GM12878 (cell line): ENCODE data around the gene GSC2. TPM values are rescaled to one million over a fixed set of nuclear protein-coding genes. Genes with fewer than 3 reads are reported as not detected.

Experiments used
- ATAC-seq: fragments of 200-7000 bp; cut with Tn5 transposase; 3 replicates; pipeline ENCODE4 v1.9.1; 2020; ENCODE audit warnings: mild to moderate bottlenecking, moderate library complexity
- BruUV-seq: library from RNA; stranded (reverse); fragments of 400-500 nt; replicated peaks from 2 replicates; lab custom pipeline; 2021; lab: Mats Ljungman, UMichigan
- CTCF ChIA-PET: fragments of 300-600 bp; sonication (Branson Sonifier 250); formaldehyde crosslinking; extraction: SDS; loops from one replicate; lab custom pipeline; 2021; ENCODE audit warnings: inconsistent platforms; lab: Yijun Ruan, JAX
- POLR2A ChIA-PET: fragments of 350-600 bp; formaldehyde crosslinking; extraction: SDS; loops from one replicate; lab custom pipeline; 2021; ENCODE audit warnings: inconsistent platforms; lab: Charles Lee
- RAD21 ChIA-PET: fragments of 300-600 bp; sonication (Branson Sonifier 250); formaldehyde crosslinking; loops from one replicate; lab custom pipeline; 2023; ENCODE audit warnings: antibody characterized with exemption; ENCODE audit not compliant: unreplicated experiment; lab: Charles Lee
- SMC1A ChIA-PET: fragments of 300-600 bp; sonication (Branson Sonifier 250); formaldehyde crosslinking; loops from one replicate; lab custom pipeline; 2023; ENCODE audit not compliant: unreplicated experiment, uncharacterized antibody; lab: Charles Lee
- DNase-seq: peaks from one replicate; pipeline ENCODE4 v3.0.0-alpha.2; 2011; ENCODE audit warnings: low read depth, low spot score
- FAIRE-seq: peaks from 3 replicates; lab custom pipeline; 2011; peaks lifted over from hg19 to GRCh38; lab: Jason Lieb, UNC
- H2AFZ ChIP-seq: 2 replicates; pipeline ENCODE4 v1.6.0; 2011; ENCODE audit warnings: low read depth, low read length, control low read depth; ENCODE audit not compliant: control insufficient read depth
- H3K27ac ChIP-seq: 2 replicates; pipeline ENCODE4 v1.5.1; 2011; ENCODE audit warnings: control low read depth; ENCODE audit not compliant: control insufficient read depth, insufficient read depth
- H3K27me3 ChIP-seq, 2 experiments: replicated peaks in 1 of 2; 2 replicates each; pipeline versions ENCODE4 v1.6.0 to v1.6.1; 2011; ENCODE audit warnings: low read length in 1 of 2; ENCODE audit not compliant: control insufficient read depth in 2 of 2, insufficient read depth in 2 of 2
- H3K36me3 ChIP-seq, 2 experiments: 2 replicates each; pipeline ENCODE4 v1.5.1; 2011; ENCODE audit warnings: low read length in 1 of 2; ENCODE audit not compliant: control insufficient read depth in 2 of 2, insufficient read depth in 2 of 2
- H3K4me1 ChIP-seq: 2 replicates; pipeline ENCODE4 v1.6.1; 2011; ENCODE audit warnings: mild to moderate bottlenecking, low read length, moderate library complexity, mixed read lengths; ENCODE audit not compliant: control insufficient read depth, insufficient read depth
- H3K4me2 ChIP-seq: 2 replicates; pipeline ENCODE4 v1.6.0; 2011; ENCODE audit warnings: control low read depth; ENCODE audit not compliant: control insufficient read depth, insufficient read depth
- H3K4me3 ChIP-seq: fragments of 200-600 bp; sonication (generic); 2 replicates; pipeline ENCODE4 v1.5.1; 2016
- H3K79me2 ChIP-seq: 2 replicates; pipeline ENCODE4 v1.6.0; 2011; ENCODE audit warnings: low read length; ENCODE audit not compliant: control insufficient read depth, insufficient read depth
- H3K9ac ChIP-seq: 2 replicates; pipeline ENCODE4 v1.8.0; 2011; ENCODE audit warnings: low read length, control low read depth, mixed read lengths; ENCODE audit not compliant: control insufficient read depth, insufficient read depth
- H3K9me3 ChIP-seq: replicated peaks from 3 replicates; pipeline ENCODE4 v1.5.1; 2011; ENCODE audit warnings: mild to moderate bottlenecking, low read length; ENCODE audit not compliant: control insufficient read depth, insufficient read depth
- H4K20me1 ChIP-seq: 2 replicates; pipeline ENCODE4 v1.6.0; 2011; ENCODE audit not compliant: control insufficient read depth, insufficient read depth
- BACH1 ChIP-seq: fragments of 450-650 bp; IDR thresholded peaks from 2 replicates; pipeline ENCODE4 v1.6.1; 2017; ENCODE audit warnings: mild to moderate bottlenecking, borderline replicate concordance
- BCL11A ChIP-seq: IDR thresholded peaks from 2 replicates; pipeline ENCODE4 v1.6.1; 2011; ENCODE audit warnings: low read depth, low read length
- BHLHE40 ChIP-seq, 2 experiments: fragments of 450-650 bp in 1 of 2; IDR thresholded peaks; 2 replicates each; pipeline ENCODE4 v1.6.1; 2011 to 2017; ENCODE audit warnings: low read depth in 2 of 2, borderline replicate concordance in 1 of 2, improper control_type of control experiment in 1 of 2, low read length in 1 of 2, mild to moderate bottlenecking in 1 of 2
- CHD4 ChIP-seq: fragments of 200-600 bp; sonication (generic); IDR thresholded peaks from 2 replicates; pipeline ENCODE4 v1.6.1; 2016; ENCODE audit warnings: mild to moderate bottlenecking
- EED ChIP-seq: sonication (generic); IDR thresholded peaks from 2 replicates; pipeline ENCODE4 v1.6.1; 2016; ENCODE audit warnings: antibody characterized with exemption, low read depth
- ETV6 ChIP-seq, 2 experiments: fragments of 450-650 bp in 1 of 2; IDR thresholded peaks in 1 of 2; conservative IDR thresholded peaks in 1 of 2; 2 replicates each; pipeline ENCODE4 v1.6.1; 2014; ENCODE audit warnings: antibody characterized with exemption in 1 of 2, borderline replicate concordance in 1 of 2, low read depth in 1 of 2, mild to moderate bottlenecking in 1 of 2, moderate library complexity in 1 of 2
- HCFC1 ChIP-seq: fragments of 150-350 bp; IDR thresholded peaks from 2 replicates; pipeline ENCODE4 v1.6.1; 2014; ENCODE audit warnings: low read length
- IKZF1 ChIP-seq: fragments of 450-650 bp; conservative IDR thresholded peaks from 2 replicates; pipeline ENCODE4 v1.6.1; 2017; ENCODE audit warnings: antibody characterized with exemption, mild to moderate bottlenecking
- MXI1 ChIP-seq: fragments of 150-350 bp; IDR thresholded peaks from 2 replicates; pipeline ENCODE4 v1.6.1; 2011; ENCODE audit warnings: low read depth, mild to moderate bottlenecking, inconsistent platforms, low read length, improper control_type of control experiment
- NR2C2 ChIP-seq: IDR thresholded peaks from 2 replicates; pipeline ENCODE4 v1.6.1; 2011; ENCODE audit warnings: borderline replicate concordance, low read depth; ENCODE audit not compliant: control insufficient read depth, insufficient read length
- NR2F1 ChIP-seq: fragments of 450-650 bp; conservative IDR thresholded peaks from 2 replicates; pipeline ENCODE4 v1.6.1; 2017; ENCODE audit warnings: mild to moderate bottlenecking
- RAD51 ChIP-seq: fragments of 450-650 bp; IDR thresholded peaks from 2 replicates; pipeline ENCODE4 v1.6.1; 2016; ENCODE audit warnings: moderate library complexity, mild to moderate bottlenecking, inconsistent platforms
- RFX5 ChIP-seq: IDR thresholded peaks from 2 replicates; pipeline ENCODE4 v1.6.1; 2011; ENCODE audit warnings: low read depth, low read length, improper control_type of control experiment
- SREBF2 ChIP-seq: IDR thresholded peaks from 2 replicates; pipeline ENCODE4 v1.6.1; 2012; ENCODE audit warnings: mild to moderate bottlenecking, low read length
- ZBED1 ChIP-seq: IDR thresholded peaks from 2 replicates; pipeline ENCODE4 v1.6.1; 2016; ENCODE audit warnings: borderline replicate concordance
- ZBTB33 ChIP-seq: fragments of 450-650 bp; IDR thresholded peaks from 2 replicates; pipeline ENCODE4 v1.6.1; 2017; ENCODE audit warnings: mild to moderate bottlenecking
- ZNF217 ChIP-seq: fragments of 450-650 bp; IDR thresholded peaks from 2 replicates; pipeline ENCODE4 v1.6.1; 2017; ENCODE audit warnings: antibody characterized with exemption, mild to moderate bottlenecking
- ZNF622 ChIP-seq: fragments of 450-650 bp; IDR thresholded peaks from 2 replicates; pipeline ENCODE4 v1.6.1; 2017; ENCODE audit warnings: mild to moderate bottlenecking, inconsistent platforms
- WGBS: methylation state at CpG from one replicate; pipeline ENCODE4 v1.1.6; 2016; ENCODE audit warnings: low lambda C conversion rate; ENCODE audit not compliant: insufficient replicate concordance, insufficient coverage; ENCODE audit errors: missing lambda C conversion rate; 5-methylcytosine and 5-hydroxymethylcytosine counted together
- in situ Hi-C: fragments of 300-500 bp; cut with MboI; formaldehyde crosslinking; loops from 9 replicates; pipeline ENCODE4 v1.14.3; 2018; ENCODE audit warnings: mixed read lengths
- intact Hi-C: fragments of 100-400 bp; cut with micrococcal nuclease; formaldehyde crosslinking; loops from one replicate; pipeline ENCODE4 v1.14.2; 2022; ENCODE audit not compliant: unreplicated experiment
- polyA plus RNA-seq, 11 experiments: library from polyadenylated mRNA; depleted of rRNA in 4 of 11; unstranded in 6 of 11; stranded (reverse) in 5 of 11; fragments of >200 nt; fragmentation: Nextera tagmentation in 4 of 11; fragmentation: Illumina TruSeq in 1 of 11; extraction: Ambion mirVana in 4 of 11; extraction: Trizol in 1 of 11; gene quantifications; 1 replicate in 1 of 11; 2 replicates in 10 of 11; pipeline versions ENCODE4 v1.2.1 to v1.2.3, GENCODE V29; 2011 to 2016; ENCODE audit warnings: inconsistent platforms in 2 of 11, missing spikeins in 2 of 11, low read depth in 1 of 11
- total RNA-seq, 4 experiments: library from RNA; depleted of rRNA in 3 of 4; stranded (reverse); fragments of >200 nt in 3 of 4; fragmentation: Illumina TruSeq in 1 of 4; extraction: Trizol in 1 of 4; gene quantifications; 2 replicates each; pipeline versions ENCODE4 v1.2.1 to v1.2.3, GENCODE V29; 2013 to 2021

GSC2 gene
- total and polyA plus RNA-seq, 10 of the 15 experiments (the other 5 are each of a cell fraction or from before 2014, with no cell fraction given): not detected

- ChIA-PET POLR2A (no interaction called here), SMC1A (interaction anchor here (0.9 to 2.8 kb wide), 3 partner anchors 9 to 23 kb away, joined by 3 to 14 read pairs (median 5); no protein-coding TSS in a partner anchor), RAD21 (interaction anchor here (1.6 kb wide), 1 partner anchor 35 kb away, joined by 5 read pairs; the partner anchor contains the start of gene ESS2), CTCF (interaction anchor here (1.0 to 1.2 kb wide), 2 partner anchors 35 to 70 kb away, joined by 3 to 6 read pairs; partner anchors contain the start of genes ESS2 and SLC25A1)
- TF ChIP-seq NR2C2 (no peak), NR2F1 (no peak), BHLHE40 (IDR thresholded peaks at IDR 0.05; ENCODE audit: borderline replicate concordance in 1 of 2, low read depth in 2 of 2, low read length in 1 of 2) (no peak), RFX5 (no peak), ZBTB33 (no peak), MXI1 (no peak), ZNF622 (no peak), ETV6 (conservative IDR thresholded peaks at IDR 0.05 in 1 of 2, IDR thresholded peaks at IDR 0.05 in 1 of 2; ENCODE audit: borderline replicate concordance in 1 of 2, low read depth in 1 of 2) (no peak), SREBF2 (no peak), ZNF217 (no peak), ZBED1 (no peak), BACH1 (no peak), HCFC1 (no peak), BCL11A (no peak), EED (no peak), CHD4 (no peak), IKZF1 (no peak), RAD51 (no peak)
- no peak for DNase-seq
- Histone ChIP-seq H3K9me3 (no peaks in the 10 kb centered on the region), H3K4me2 (peak overlapping the region; percentile 43; the same call in 1 of the 2 replicates), H3K27me3 (no peaks in the 10 kb centered on the region), H3K4me3 (no peak overlapping the region), H3K79me2 (peaks cover 61% of the 10 kb centered on the region), H2AFZ (no peak overlapping the region), H3K9ac (no peak overlapping the region), H4K20me1 (peaks cover 2% of the 10 kb centered on the region; the same call in 1 of the 2 replicates), H3K27ac (peak overlapping the region; percentile 9; the same call in 1 of the 2 replicates), H3K4me1 (peaks cover 15% of the 10 kb centered on the region), H3K36me3 (peaks cover 0 to 5% of the 10 kb centered on the region in 2 experiments; a peak in 2 of 4 replicates)
- no peak for FAIRE-seq
- intact Hi-C loops: loop anchor here (2.0 kb wide), 1 partner anchor 36 kb away; the partner anchor contains the start of gene ESS2
- in situ Hi-C loops: no loop called here
- no TSS peak for BruUV-seq
- no peak for ATAC-seq
- 40% methylated on average over 3 of the region's 3 CpGs for WGBS
Observed at GRCh38 chr22:19108807-19109197, 41.3 kb downstream of the GSC2 start.
